ENCODE data around the gene TMEM233. TPM values are rescaled to one million over a fixed set of nuclear protein-coding genes. Genes with fewer than 3 reads are reported as not detected.

The TMEM233 gene
- total and polyA plus RNA-seq, 12 donors = 0.17 to 1.0 (median 0.53) TPM; not detected in 2

- TF ChIP-seq, protein P1, sequence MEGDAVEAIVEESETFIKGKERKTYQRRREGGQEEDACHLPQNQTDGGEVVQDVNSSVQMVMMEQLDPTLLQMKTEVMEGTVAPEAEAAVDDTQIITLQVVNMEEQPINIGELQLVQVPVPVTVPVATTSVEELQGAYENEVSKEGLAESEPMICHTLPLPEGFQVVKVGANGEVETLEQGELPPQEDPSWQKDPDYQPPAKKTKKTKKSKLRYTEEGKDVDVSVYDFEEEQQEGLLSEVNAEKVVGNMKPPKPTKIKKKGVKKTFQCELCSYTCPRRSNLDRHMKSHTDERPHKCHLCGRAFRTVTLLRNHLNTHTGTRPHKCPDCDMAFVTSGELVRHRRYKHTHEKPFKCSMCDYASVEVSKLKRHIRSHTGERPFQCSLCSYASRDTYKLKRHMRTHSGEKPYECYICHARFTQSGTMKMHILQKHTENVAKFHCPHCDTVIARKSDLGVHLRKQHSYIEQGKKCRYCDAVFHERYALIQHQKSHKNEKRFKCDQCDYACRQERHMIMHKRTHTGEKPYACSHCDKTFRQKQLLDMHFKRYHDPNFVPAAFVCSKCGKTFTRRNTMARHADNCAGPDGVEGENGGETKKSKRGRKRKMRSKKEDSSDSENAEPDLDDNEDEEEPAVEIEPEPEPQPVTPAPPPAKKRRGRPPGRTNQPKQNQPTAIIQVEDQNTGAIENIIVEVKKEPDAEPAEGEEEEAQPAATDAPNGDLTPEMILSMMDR (IDR thresholded peaks at IDR 0.05) = no peak
- TF ChIP-seq POLR2A (IDR thresholded peaks at IDR 0.05) = no peak
- WGBS, 4 donors = 85 to 92% (median 88%) methylated on average over 8 to 10 of the region's 10 CpGs
- Histone ChIP-seq H3K36me3 (replicated peaks in 1 of 2) (peaks cover 0 to 75% of the 10 kb centered on the region in 2 donors), H3K4me3 (no peak overlapping the region), H3K27me3 (no peaks in the 10 kb centered on the region), H3K9me3 (replicated peaks in 1 of 3) (no peaks in the 10 kb centered on the region), H3K4me1 (replicated peaks in 1 of 2) (peaks cover 10 to 33% of the 10 kb centered on the region in 2 donors), H3K27ac (peak overlapping the region in 1 of 5 donors; percentile 27)
- DNase-seq = no peak
- intact Hi-C loops (cut with DNase I) = no loop called here
Observed at GRCh38 chr12:119679490-119679889, 85.9 kb downstream of the TMEM233 start.

DNA sequence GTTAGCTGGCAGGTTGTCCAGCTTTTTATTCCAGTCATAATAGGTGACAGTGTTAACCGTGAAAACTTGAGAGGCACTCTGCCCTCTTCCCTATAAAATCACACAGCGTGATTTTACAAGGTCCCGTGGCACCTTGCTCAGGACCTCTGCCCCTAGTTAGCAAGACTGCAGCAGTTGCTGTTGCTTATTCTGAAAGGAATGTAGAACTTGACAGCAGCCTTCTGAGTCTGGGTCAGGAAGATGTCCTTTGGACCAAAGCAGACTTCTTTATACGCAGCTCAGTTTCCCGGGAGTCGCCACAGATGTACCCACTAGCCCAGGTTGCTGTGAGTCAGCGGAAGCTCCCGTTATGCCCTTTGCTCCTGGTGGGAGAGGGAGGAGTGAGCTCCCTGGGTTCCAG is 87.5 kb downstream of the TMEM233 start:
- Histone ChIP-seq H3K27ac (no peak overlapping the region), H3K9me3 (replicated peaks in 1 of 3) (no peaks in the 10 kb centered on the region), H3K4me1 (replicated peaks in 1 of 2) (peaks cover 10 to 31% of the 10 kb centered on the region in 2 donors), H3K27me3 (no peaks in the 10 kb centered on the region), H3K36me3 (replicated peaks in 1 of 2) (peaks cover 0 to 60% of the 10 kb centered on the region in 2 donors), H3K4me3 (no peak overlapping the region)
- TF ChIP-seq, protein P1 (IDR thresholded peaks at IDR 0.05) = no peak
- DNase-seq = no peak
- 88 to 100% (median 95%) methylated on average over 4 to 8 of the region's 8 CpGs for WGBS, 4 donors
- intact Hi-C loops (cut with DNase I) = no loop called here

DNA sequence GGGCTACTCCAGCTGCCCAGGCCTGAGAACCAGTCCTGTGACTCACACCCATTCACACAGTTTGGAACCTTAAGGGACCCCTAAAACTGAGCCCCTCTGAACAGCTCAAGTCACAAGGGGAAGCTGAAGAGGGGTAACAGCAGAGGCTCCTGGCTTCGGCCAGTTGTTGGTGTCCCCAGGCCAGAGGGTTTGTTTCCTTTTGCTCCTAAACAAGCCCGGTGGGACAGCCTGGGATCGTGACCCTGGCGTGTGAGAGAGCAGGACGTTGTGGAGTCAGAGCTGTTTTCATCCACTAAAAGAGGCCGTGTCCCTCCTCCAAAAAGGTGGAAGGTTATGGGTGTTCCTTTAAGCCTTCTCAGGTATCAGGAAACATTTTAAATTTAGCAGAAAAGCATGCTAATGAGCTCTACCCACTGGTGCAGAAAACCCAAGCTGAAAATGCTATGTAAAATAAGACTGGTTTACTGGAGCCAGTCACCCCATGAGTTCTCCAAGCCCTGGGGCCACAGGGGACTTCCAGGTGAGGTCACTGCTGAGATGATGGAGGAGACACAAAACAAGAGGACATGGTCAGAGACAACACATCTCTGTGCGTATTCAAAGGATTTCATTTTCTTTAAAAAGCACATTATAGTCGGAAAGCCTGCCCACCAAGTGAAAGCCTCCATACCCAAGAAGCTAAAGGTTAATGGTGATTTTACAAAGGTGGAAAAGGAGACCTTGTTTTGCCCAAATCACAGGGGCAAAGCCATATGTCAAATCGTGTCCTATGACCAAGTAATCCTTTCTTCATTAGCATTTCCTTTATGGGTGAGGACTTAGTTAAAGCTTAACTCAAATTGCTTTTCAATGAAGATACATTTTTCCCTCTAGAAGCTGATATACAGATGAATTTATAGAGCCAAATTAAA is 88.4 kb downstream of the TMEM233 start:
- 79 to 88% (median 84%) methylated on average over 9 of the region's 9 CpGs for WGBS, 4 donors
- H3K36me3 ChIP-seq (replicated peaks in 1 of 2) = peaks cover 0 to 51% of the 10 kb centered on the region in 2 donors
- no peaks in the 10 kb centered on the region for H3K27me3 ChIP-seq
- no peaks in the 10 kb centered on the region for H3K9me3 ChIP-seq (replicated peaks in 1 of 3)
- peaks cover 10 to 34% of the 10 kb centered on the region in 2 donors for H3K4me1 ChIP-seq (replicated peaks in 1 of 2)
- no peak for TF ChIP-seq POLR2A (IDR thresholded peaks at IDR 0.05)
- TF ChIP-seq, protein P1 (IDR thresholded peaks at IDR 0.05) = no peak
- peak in 1 of 7 donors; percentile 39 for DNase-seq
- no peak overlapping the region for H3K4me3 ChIP-seq
- intact Hi-C loops (cut with DNase I) = no loop called here
- peak overlapping the region; percentile 30 to 83 (median 51) for H3K27ac ChIP-seq

GRCh38 chr12:119682639-119683252 is 89.2 kb downstream of the TMEM233 start:
- Histone ChIP-seq H3K9me3 (replicated peaks in 1 of 3) (no peaks in the 10 kb centered on the region), H3K27ac (peak overlapping the region; percentile 30 to 83 (median 51)), H3K27me3 (no peaks in the 10 kb centered on the region), H3K4me1 (replicated peaks in 1 of 2) (peaks cover 10 to 34% of the 10 kb centered on the region in 2 donors), H3K36me3 (replicated peaks in 1 of 2) (peaks cover 0 to 44% of the 10 kb centered on the region in 2 donors), H3K4me3 (no peak overlapping the region)
- TF ChIP-seq POLR2A (IDR thresholded peaks at IDR 0.05) = no peak
- TF ChIP-seq, protein P1 (IDR thresholded peaks at IDR 0.05) = no peak
- peak in 1 of 7 donors; percentile 62 for DNase-seq
- 40 to 56% (median 49%) methylated on average over 3 of the region's 3 CpGs for WGBS, 4 donors
- intact Hi-C loops (cut with DNase I) = no loop called here

Measured in adrenal gland (tissue), 12 donors.